Chondrocyte (in vitro differentiated cells): ENCODE data around the gene CADM2. TPM values are rescaled to one million over a fixed set of nuclear protein-coding genes. Genes with fewer than 3 reads are reported as not detected.

Source experiments
- DNase-seq: peaks from one replicate; pipeline ENCODE4 v3.0.0; 2021; ENCODE audit warnings: mixed read lengths, low spot score
- H3K27ac Mint-ChIP-seq: one replicate; pipeline ENCODE4 v1.8.0; 2021; ENCODE audit warnings: mild to moderate bottlenecking, moderate library complexity, mixed read lengths; ENCODE audit not compliant: unreplicated experiment
- H3K27me3 Mint-ChIP-seq: 2 replicates; pipeline ENCODE4 v1.8.0; 2021; ENCODE audit warnings: low read depth, mixed read lengths
- H3K36me3 Mint-ChIP-seq: 2 replicates; pipeline ENCODE4 v1.8.0; 2021; ENCODE audit warnings: low read depth, mixed read lengths
- H3K4me1 Mint-ChIP-seq: 2 replicates; pipeline ENCODE4 v1.8.0; 2021; ENCODE audit warnings: low read depth, mild to moderate bottlenecking, mixed read lengths
- H3K4me3 Mint-ChIP-seq: one replicate; pipeline ENCODE4 v1.8.0; 2021; ENCODE audit warnings: mild to moderate bottlenecking, moderate library complexity, mixed read lengths; ENCODE audit not compliant: unreplicated experiment
- H3K9me3 Mint-ChIP-seq: 2 replicates; pipeline ENCODE4 v1.8.0; 2021; ENCODE audit warnings: low read depth, mixed read lengths
- CTCF ChIP-seq: fragments of 200-600 bp; sonication (generic); IDR thresholded peaks from 2 replicates; pipeline ENCODE4 v1.5.0; 2021; ENCODE audit warnings: antibody characterized with exemption, mild to moderate bottlenecking, moderate library complexity
- total RNA-seq: library from RNA; stranded (reverse); gene quantifications from 3 replicates; pipeline ENCODE4 v1.2.1, GENCODE V29; 2021

CADM2 gene
- total RNA-seq, 1 donor from 2014 or later, result 1.1 TPM

GRCh38 chr3:85821130-85821756 lies 862.5 kb downstream of the CADM2 start:
- Mint-ChIP-seq H3K4me3 (no peak overlapping the region), H3K36me3 (peaks cover 2% of the 10 kb centered on the region), H3K27ac (no peak overlapping the region), H3K4me1 (no peaks in the 10 kb centered on the region), H3K9me3 (peaks cover 3% of the 10 kb centered on the region), H3K27me3 (peaks cover 10% of the 10 kb centered on the region)
- DNase-seq, result no peak
- TF ChIP-seq CTCF, result peak; percentile 79

- no peak overlapping the region for H3K27ac Mint-ChIP-seq
- H3K4me1 Mint-ChIP-seq, result peaks cover 5% of the 10 kb centered on the region
- TF ChIP-seq CTCF, result no peak
- H3K27me3 Mint-ChIP-seq, result peaks cover 9% of the 10 kb centered on the region
- no peak overlapping the region for H3K4me3 Mint-ChIP-seq
- no peaks in the 10 kb centered on the region for H3K9me3 Mint-ChIP-seq
- no peaks in the 10 kb centered on the region for H3K36me3 Mint-ChIP-seq
- DNase-seq, result no peak
These were observed 877.2 kb downstream of the CADM2 start for GRCh38 chr3:85835857-85836440.

- TF ChIP-seq CTCF, result no peak
- no peak for DNase-seq
- H3K9me3 Mint-ChIP-seq, result no peaks in the 10 kb centered on the region
- H3K4me1 Mint-ChIP-seq, result peaks cover 5% of the 10 kb centered on the region
- H3K27me3 Mint-ChIP-seq, result no peaks in the 10 kb centered on the region
- no peak overlapping the region for H3K4me3 Mint-ChIP-seq
- H3K36me3 Mint-ChIP-seq, result no peaks in the 10 kb centered on the region
- H3K27ac Mint-ChIP-seq, result no peak overlapping the region
These were observed 878.6 kb downstream of the CADM2 start for GRCh38 chr3:85837402-85837801.

- no peak for DNase-seq
- Mint-ChIP-seq H3K9me3 (no peaks in the 10 kb centered on the region), H3K27ac (no peak overlapping the region), H3K4me3 (no peak overlapping the region), H3K36me3 (no peaks in the 10 kb centered on the region), H3K27me3 (no peaks in the 10 kb centered on the region), H3K4me1 (peaks cover 5% of the 10 kb centered on the region)
- TF ChIP-seq CTCF, result no peak
These were observed 880.1 kb downstream of the CADM2 start for GRCh38 chr3:85838921-85839320.

- DNase-seq, result no peak
- no peaks in the 10 kb centered on the region for H3K36me3 Mint-ChIP-seq
- H3K27me3 Mint-ChIP-seq, result no peaks in the 10 kb centered on the region
- H3K9me3 Mint-ChIP-seq, result no peaks in the 10 kb centered on the region
- no peak overlapping the region for H3K27ac Mint-ChIP-seq
- TF ChIP-seq CTCF, result no peak
- H3K4me3 Mint-ChIP-seq, result no peak overlapping the region
- H3K4me1 Mint-ChIP-seq, result no peaks in the 10 kb centered on the region
These were observed 883.3 kb downstream of the CADM2 start for GRCh38 chr3:85842081-85842480.
